ENCODE measurements around the gene PRM1. TPM values are rescaled to one million over a fixed set of nuclear protein-coding genes. Genes with fewer than 3 reads are reported as not detected.
A peak's percentile ranks its signal among the peaks of the same experiment; 100 is the strongest.

The PRM1 gene
- total and polyA plus RNA-seq, 10 donors, result not detected

DNA sequence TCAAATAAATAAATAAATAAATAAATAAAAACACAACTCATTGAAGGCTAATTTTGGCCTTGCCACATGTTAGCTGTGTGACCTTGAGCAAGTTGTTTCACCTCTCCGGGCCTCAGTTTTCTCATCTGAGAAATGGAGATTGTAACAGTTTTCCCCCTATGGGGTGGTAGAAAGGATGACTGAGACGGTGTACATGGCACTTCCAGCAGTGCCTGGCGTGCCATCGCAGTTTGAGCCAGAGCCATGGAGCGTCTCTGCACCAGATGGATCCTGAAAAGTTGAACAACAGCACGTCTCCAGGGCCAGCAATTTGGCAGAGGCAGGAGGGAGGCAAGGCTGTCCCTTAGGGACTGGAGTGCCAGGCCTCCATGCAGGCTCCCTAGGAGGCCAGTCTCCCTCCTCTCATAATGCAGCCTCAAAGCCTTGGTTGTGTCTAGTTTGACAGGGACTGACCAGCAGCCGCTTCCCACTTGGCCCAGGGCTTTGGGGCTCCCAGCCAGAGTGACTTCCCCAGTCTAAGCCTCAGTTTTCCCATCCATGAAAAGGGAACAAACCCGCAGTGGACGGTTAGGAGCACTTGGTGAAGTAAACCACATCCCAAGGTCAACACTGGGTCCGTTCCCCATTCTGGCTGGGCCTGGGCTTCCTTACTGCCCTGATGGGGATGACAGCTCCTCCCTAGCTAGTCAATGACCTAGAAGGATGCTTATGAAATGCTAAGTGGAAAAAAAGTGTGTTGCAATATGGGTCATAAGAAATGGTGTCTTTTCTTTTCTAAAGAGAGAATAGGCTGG lies 44.5 kb downstream of the PRM1 start:
- no peak for TF ChIP-seq POLR2A (IDR thresholded peaks at IDR 0.05)
- peak in 1 of 3 donors; percentile 29 for TF ChIP-seq POLR2AphosphoS5 (IDR thresholded peaks at IDR 0.05)
- TF ChIP-seq, protein P1, sequence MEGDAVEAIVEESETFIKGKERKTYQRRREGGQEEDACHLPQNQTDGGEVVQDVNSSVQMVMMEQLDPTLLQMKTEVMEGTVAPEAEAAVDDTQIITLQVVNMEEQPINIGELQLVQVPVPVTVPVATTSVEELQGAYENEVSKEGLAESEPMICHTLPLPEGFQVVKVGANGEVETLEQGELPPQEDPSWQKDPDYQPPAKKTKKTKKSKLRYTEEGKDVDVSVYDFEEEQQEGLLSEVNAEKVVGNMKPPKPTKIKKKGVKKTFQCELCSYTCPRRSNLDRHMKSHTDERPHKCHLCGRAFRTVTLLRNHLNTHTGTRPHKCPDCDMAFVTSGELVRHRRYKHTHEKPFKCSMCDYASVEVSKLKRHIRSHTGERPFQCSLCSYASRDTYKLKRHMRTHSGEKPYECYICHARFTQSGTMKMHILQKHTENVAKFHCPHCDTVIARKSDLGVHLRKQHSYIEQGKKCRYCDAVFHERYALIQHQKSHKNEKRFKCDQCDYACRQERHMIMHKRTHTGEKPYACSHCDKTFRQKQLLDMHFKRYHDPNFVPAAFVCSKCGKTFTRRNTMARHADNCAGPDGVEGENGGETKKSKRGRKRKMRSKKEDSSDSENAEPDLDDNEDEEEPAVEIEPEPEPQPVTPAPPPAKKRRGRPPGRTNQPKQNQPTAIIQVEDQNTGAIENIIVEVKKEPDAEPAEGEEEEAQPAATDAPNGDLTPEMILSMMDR (IDR thresholded peaks at IDR 0.05 in 8 of 11, conservative IDR thresholded peaks at IDR 0.05 in 3 of 11), result no peak
- no peak for DNase-seq
- H3K27me3 ChIP-seq (replicated peaks in 1 of 7), result no peaks in the 10 kb centered on the region
- peak overlapping the region in 3 of 8 donors; percentile 27 to 51 (median 29) for H3K27ac ChIP-seq
- no peaks in the 10 kb centered on the region for H3K36me3 ChIP-seq
- no peak overlapping the region for H3K4me3 ChIP-seq
- H3K4me1 ChIP-seq, result peaks cover 10 to 73% (median 45%) of the 10 kb centered on the region in 6 donors
- intact Hi-C loops (cut with DNase I; ENCODE audit: low total_unique reads), result no loop called here
- 69 to 89% (median 72%) methylated on average over 9 to 10 of the region's 10 CpGs for WGBS, 5 donors
- no peaks in the 10 kb centered on the region for H3K9me3 ChIP-seq

GRCh38 chr16:11235703-11235991 lies 45.5 kb downstream of the PRM1 start:
- DNase-seq, result no peak
- no peaks in the 10 kb centered on the region for H3K27me3 ChIP-seq (replicated peaks in 1 of 7)
- WGBS, 5 donors, result 44 to 83% (median 60%) methylated on average over 5 of the region's 5 CpGs
- H3K4me1 ChIP-seq, result peaks cover 10 to 78% (median 45%) of the 10 kb centered on the region in 6 donors
- no peaks in the 10 kb centered on the region for H3K36me3 ChIP-seq
- no peak overlapping the region for H3K4me3 ChIP-seq
- H3K27ac ChIP-seq, result peak overlapping the region in 4 of 8 donors; percentile 83 to 89 (median 88)
- H3K9me3 ChIP-seq, result no peaks in the 10 kb centered on the region
- TF ChIP-seq POLR2AphosphoS5 (IDR thresholded peaks at IDR 0.05) (no peak), POLR2A (IDR thresholded peaks at IDR 0.05) (no peak)
- TF ChIP-seq, protein P1 (IDR thresholded peaks at IDR 0.05 in 8 of 11, conservative IDR thresholded peaks at IDR 0.05 in 3 of 11), result no peak
- intact Hi-C loops (cut with DNase I; ENCODE audit: low total_unique reads), result no loop called here

GRCh38 chr16:11234884-11235702 lies 46.0 kb downstream of the PRM1 start:
- peak overlapping the region in 5 of 8 donors; percentile 36 to 89 (median 87) for H3K27ac ChIP-seq
- H3K36me3 ChIP-seq, result no peaks in the 10 kb centered on the region
- no peak for DNase-seq
- intact Hi-C loops (cut with DNase I; ENCODE audit: low total_unique reads), result no loop called here
- peaks cover 10 to 76% (median 42%) of the 10 kb centered on the region in 6 donors for H3K4me1 ChIP-seq
- TF ChIP-seq, protein P1 (IDR thresholded peaks at IDR 0.05 in 8 of 11, conservative IDR thresholded peaks at IDR 0.05 in 3 of 11), result no peak
- TF ChIP-seq POLR2AphosphoS5 (IDR thresholded peaks at IDR 0.05) (peak in 1 of 3 donors; percentile 60), POLR2A (IDR thresholded peaks at IDR 0.05) (no peak)
- no peaks in the 10 kb centered on the region for H3K9me3 ChIP-seq
- WGBS, 5 donors, result 59 to 87% (median 76%) methylated on average over 13 of the region's 13 CpGs
- H3K4me3 ChIP-seq, result no peak overlapping the region
- no peaks in the 10 kb centered on the region for H3K27me3 ChIP-seq (replicated peaks in 1 of 7)

Measured in spleen (tissue), 11 donors.